ENCODE data around the gene C1orf116. TPM values are rescaled to one million over a fixed set of nuclear protein-coding genes. Genes with fewer than 3 reads are reported as not detected.

The C1orf116 gene
- total and polyA plus RNA-seq, 10 of the 15 experiments (the other 5 are each of a cell fraction or from before 2014, with no cell fraction given) = 0.01 to 0.08 TPM; not detected in 8

DNA sequence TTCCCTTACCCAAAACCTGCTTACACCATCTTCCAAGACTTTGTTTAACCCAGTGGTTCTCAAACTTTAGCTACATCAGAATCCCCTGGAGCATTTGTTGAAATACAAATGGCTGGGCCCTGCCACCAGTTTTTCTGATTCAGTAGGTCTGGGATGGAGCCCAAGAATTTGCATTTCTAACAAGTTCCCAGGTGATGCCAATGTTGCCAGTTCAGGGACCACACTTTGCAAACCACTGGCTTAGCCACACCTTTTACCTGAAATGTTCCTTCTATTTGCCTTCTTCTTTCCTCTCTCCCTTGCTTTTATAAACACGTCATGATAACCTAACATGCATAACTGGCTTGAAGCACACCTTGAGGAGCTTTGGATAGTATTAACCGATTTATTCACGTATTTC lies 46.2 kb downstream of the C1orf116 start (continued):
- TF ChIP-seq, protein P1, sequence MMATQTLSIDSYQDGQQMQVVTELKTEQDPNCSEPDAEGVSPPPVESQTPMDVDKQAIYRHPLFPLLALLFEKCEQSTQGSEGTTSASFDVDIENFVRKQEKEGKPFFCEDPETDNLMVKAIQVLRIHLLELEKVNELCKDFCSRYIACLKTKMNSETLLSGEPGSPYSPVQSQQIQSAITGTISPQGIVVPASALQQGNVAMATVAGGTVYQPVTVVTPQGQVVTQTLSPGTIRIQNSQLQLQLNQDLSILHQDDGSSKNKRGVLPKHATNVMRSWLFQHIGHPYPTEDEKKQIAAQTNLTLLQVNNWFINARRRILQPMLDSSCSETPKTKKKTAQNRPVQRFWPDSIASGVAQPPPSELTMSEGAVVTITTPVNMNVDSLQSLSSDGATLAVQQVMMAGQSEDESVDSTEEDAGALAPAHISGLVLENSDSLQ (IDR thresholded peaks at IDR 0.05) = no peak

DNA sequence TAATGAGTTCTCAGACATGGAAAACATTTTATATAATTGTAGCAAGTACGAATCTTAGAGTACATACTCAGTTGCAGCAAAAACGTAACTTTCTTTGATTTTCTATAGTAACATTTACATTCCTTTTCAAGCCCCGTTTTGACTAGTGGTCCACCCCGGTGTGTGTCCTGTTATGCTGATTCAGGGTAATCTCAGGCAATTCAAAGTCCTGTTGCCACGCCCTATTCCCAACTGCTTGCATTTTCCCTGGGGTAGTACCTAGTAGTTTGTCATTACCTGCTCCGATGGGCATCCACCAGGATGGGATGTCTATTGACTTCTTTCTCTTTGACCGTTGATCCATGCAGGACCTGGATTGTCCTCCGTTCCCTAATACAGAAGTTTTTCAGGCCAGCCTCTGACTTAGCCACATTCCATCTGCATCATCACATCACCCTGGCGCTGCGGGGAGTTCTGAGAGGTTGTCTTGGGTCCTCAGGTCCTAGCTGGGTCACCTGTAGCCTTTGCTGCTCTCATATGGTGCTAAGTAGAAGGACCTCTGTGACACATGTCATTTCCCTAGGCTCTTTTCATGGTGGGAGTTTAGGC lies 47.3 kb downstream of the C1orf116 start:
- SMC1A ChIA-PET (ENCODE audit: uncharacterized antibody, unreplicated experiment) = interaction anchor here (0.7 to 8.2 kb wide), 5 partner anchors 9 to 354 kb away, joined by 3 to 148 read pairs (median 3); no protein-coding TSS in a partner anchor
- H3K4me2 ChIP-seq (ENCODE audit: control insufficient read depth, insufficient read depth) = no peak overlapping the region
- no TSS peak for BruUV-seq (replicated peaks)
- no peaks in the 10 kb centered on the region for H3K9me3 ChIP-seq (replicated peaks; ENCODE audit: control insufficient read depth, insufficient read depth, low read length)
- no peak overlapping the region for H3K27ac ChIP-seq (ENCODE audit: control insufficient read depth, insufficient read depth)
- WGBS (ENCODE audit: insufficient coverage, insufficient replicate concordance, low lambda C conversion rate, missing lambda C conversion rate) = 38% methylated on average over 10 of the region's 10 CpGs
- H2AFZ ChIP-seq (ENCODE audit: control insufficient read depth, low read depth, low read length) = no peak overlapping the region
- no peak for FAIRE-seq
- H3K79me2 ChIP-seq (ENCODE audit: control insufficient read depth, insufficient read depth, low read length) = no peaks in the 10 kb centered on the region
- no peak overlapping the region for H3K9ac ChIP-seq (ENCODE audit: control insufficient read depth, insufficient read depth, low read length)
- intact Hi-C loops (cut with micrococcal nuclease; ENCODE audit: unreplicated experiment) = no loop called here
- POLR2A ChIA-PET = interaction anchor here (0.6 kb wide), 2 partner anchors 249 to 312 kb away, joined by 3 read pairs; no protein-coding TSS in a partner anchor
- CTCF ChIA-PET = interaction anchor here (1.0 to 12.2 kb wide), 12 partner anchors 10 to 327 kb away, joined by 3 to 314 read pairs (median 7); no protein-coding TSS in a partner anchor
- no peaks in the 10 kb centered on the region for H4K20me1 ChIP-seq (ENCODE audit: control insufficient read depth, insufficient read depth)
- no peak overlapping the region for H3K4me3 ChIP-seq
- in situ Hi-C loops (cut with MboI) = no loop called here
- H3K4me1 ChIP-seq (ENCODE audit: control insufficient read depth, insufficient read depth, low read length) = no peaks in the 10 kb centered on the region
- RAD21 ChIA-PET (ENCODE audit: unreplicated experiment) = interaction anchor here (9.6 kb wide), 1 partner anchor 54 kb away, joined by 192 read pairs; no protein-coding TSS in a partner anchor
- H3K36me3 ChIP-seq (ENCODE audit: control insufficient read depth in 2 of 2, insufficient read depth in 2 of 2, low read length in 1 of 2) = no peaks in the 10 kb centered on the region
- no peak for ATAC-seq
- no peak for TF ChIP-seq NRF1 (conservative IDR thresholded peaks at IDR 0.05; ENCODE audit: low read depth, low read length)
- TF ChIP-seq NBN (IDR thresholded peaks at IDR 0.05) = no peak
- TF ChIP-seq RUNX3 (IDR thresholded peaks at IDR 0.05; ENCODE audit: low read length) = no peak
- TF ChIP-seq MTA3 (IDR thresholded peaks at IDR 0.05; ENCODE audit: borderline replicate concordance, low read length) = no peak
- TF ChIP-seq, protein P1 (IDR thresholded peaks at IDR 0.05) = no peak
- no peak for TF ChIP-seq BHLHE40 (IDR thresholded peaks at IDR 0.05; ENCODE audit: borderline replicate concordance in 1 of 2, low read depth in 2 of 2, low read length in 1 of 2)
- no peak for TF ChIP-seq HDAC6 (IDR thresholded peaks at IDR 0.05; ENCODE audit: unreplicated experiment)
- no peak for TF ChIP-seq EED (IDR thresholded peaks at IDR 0.05; ENCODE audit: low read depth)
- TF ChIP-seq, protein P2, sequence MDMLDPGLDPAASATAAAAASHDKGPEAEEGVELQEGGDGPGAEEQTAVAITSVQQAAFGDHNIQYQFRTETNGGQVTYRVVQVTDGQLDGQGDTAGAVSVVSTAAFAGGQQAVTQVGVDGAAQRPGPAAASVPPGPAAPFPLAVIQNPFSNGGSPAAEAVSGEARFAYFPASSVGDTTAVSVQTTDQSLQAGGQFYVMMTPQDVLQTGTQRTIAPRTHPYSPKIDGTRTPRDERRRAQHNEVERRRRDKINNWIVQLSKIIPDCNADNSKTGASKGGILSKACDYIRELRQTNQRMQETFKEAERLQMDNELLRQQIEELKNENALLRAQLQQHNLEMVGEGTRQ (IDR thresholded peaks at IDR 0.05; ENCODE audit: borderline replicate concordance, low read depth, low read length) = no peak
- no peak for TF ChIP-seq TCF3 (IDR thresholded peaks at IDR 0.05; ENCODE audit: borderline replicate concordance, insufficient read depth, low read depth, low read length)
- H3K27me3 ChIP-seq (replicated peaks in 1 of 2; ENCODE audit: control insufficient read depth in 2 of 2, insufficient read depth in 2 of 2, low read length in 1 of 2) = no peaks in the 10 kb centered on the region; a peak in 2 of 4 replicates
- no peak for DNase-seq (ENCODE audit: low read depth, low spot score)
